Activated CD8-positive, alpha-beta T cell treated with anti-CD3 and anti-CD28 coated beads for 36 hours (primary cell): Measurements from ENCODE around the gene NRXN3. TPM values are rescaled to one million over a fixed set of nuclear protein-coding genes. Genes with fewer than 3 reads are reported as not detected.

ENCODE experiments used
- ATAC-seq: fragments of 200-7000 bp; cut with Tn5 transposase; one replicate; pipeline ENCODE4 v1.10.0; 2021; ENCODE audit warnings: mild to moderate bottlenecking, moderate library complexity
- CTCF ChIA-PET: fragments of 350-600 bp; sonication (Branson Sonifier 250); formaldehyde crosslinking; loops from one replicate; lab custom pipeline; 2021; ENCODE audit warnings: antibody characterized with exemption; lab: Charles Lee
- POLR2A ChIA-PET: fragments of 350-600 bp; sonication (Branson Sonifier 250); formaldehyde crosslinking; loops from one replicate; lab custom pipeline; 2021; ENCODE audit warnings: antibody characterized with exemption; lab: Charles Lee
- DNase-seq: peaks from one replicate; pipeline ENCODE4 v3.0.0-alpha.2; 2020
- H3K27ac Mint-ChIP-seq: one replicate; pipeline ENCODE4 v1.8.0; 2021; ENCODE audit warnings: mild to moderate bottlenecking, mixed read lengths
- H3K27me3 Mint-ChIP-seq: one replicate; pipeline ENCODE4 v1.8.0; 2021; ENCODE audit warnings: mixed read lengths
- H3K36me3 Mint-ChIP-seq: one replicate; pipeline ENCODE4 v1.8.0; 2021; ENCODE audit warnings: low read depth, mixed read lengths
- H3K4me1 Mint-ChIP-seq: one replicate; pipeline ENCODE4 v1.8.0; 2021; ENCODE audit warnings: low read depth, mixed read lengths
- H3K4me3 Mint-ChIP-seq: one replicate; pipeline ENCODE4 v1.8.0; 2021; ENCODE audit warnings: mild to moderate bottlenecking, moderate library complexity, mixed read lengths
- H3K9me3 Mint-ChIP-seq: one replicate; pipeline ENCODE4 v1.8.0; 2021; ENCODE audit warnings: mixed read lengths
- CTCF ChIP-seq: fragments of 200-600 bp; IDR thresholded peaks from one replicate; pipeline ENCODE4 v1.8.0; 2022; ENCODE audit warnings: antibody characterized with exemption, mild to moderate bottlenecking
- intact Hi-C: fragments of 100-400 bp; cut with micrococcal nuclease; formaldehyde crosslinking; loops from one replicate; pipeline ENCODE4 v1.10.0; 2022
- total RNA-seq, 2 experiments: library from RNA; stranded (reverse); gene quantifications; one replicate each; pipeline ENCODE4 v1.2.3, GENCODE V29; 2021

The NRXN3 gene
- total RNA-seq, 2 experiments from 2014 or later, result not detected

- no peaks in the 10 kb centered on the region for H3K36me3 Mint-ChIP-seq
- ChIA-PET POLR2A (no interaction called here), CTCF (no interaction called here)
- H3K4me1 Mint-ChIP-seq, result no peaks in the 10 kb centered on the region
- ATAC-seq (no peak), DNase-seq (no peak)
- H3K27ac Mint-ChIP-seq, result no peak overlapping the region
- no peak overlapping the region for H3K4me3 Mint-ChIP-seq
- intact Hi-C loops, result no loop called here
- peaks cover 5% of the 10 kb centered on the region for H3K27me3 Mint-ChIP-seq
- no peak for TF ChIP-seq CTCF
- no peaks in the 10 kb centered on the region for H3K9me3 Mint-ChIP-seq
Measured at GRCh38 chr14:78917462-78917861, 747.3 kb downstream of the NRXN3 start.

- ChIA-PET CTCF (no interaction called here), POLR2A (no interaction called here)
- Mint-ChIP-seq H3K4me1 (no peaks in the 10 kb centered on the region), H3K36me3 (no peaks in the 10 kb centered on the region), H3K27me3 (no peaks in the 10 kb centered on the region), H3K4me3 (no peak overlapping the region), H3K27ac (no peak overlapping the region), H3K9me3 (no peaks in the 10 kb centered on the region)
- intact Hi-C loops, result no loop called here
- no peak for DNase-seq
- no peak for ATAC-seq
- TF ChIP-seq CTCF, result no peak
Measured at GRCh38 chr14:78921856-78922255, 751.7 kb downstream of the NRXN3 start.

GRCh38 chr14:78927261-78927660, 757.1 kb downstream of the NRXN3 start:
- H3K27me3 Mint-ChIP-seq, result no peaks in the 10 kb centered on the region
- ATAC-seq, result no peak

GRCh38 chr14:78933166-78933565, 763.0 kb downstream of the NRXN3 start:
- no peak overlapping the region for H3K27ac Mint-ChIP-seq
- CTCF ChIA-PET, result interaction anchor here (0.9 to 1.8 kb wide), 6 partner anchors 8 to 1126 kb away, joined by 3 to 8 read pairs (median 3); no protein-coding TSS in a partner anchor
- DNase-seq (no peak), ATAC-seq (no peak)
- H3K27me3 Mint-ChIP-seq, result no peaks in the 10 kb centered on the region
- POLR2A ChIA-PET, result no interaction called here
- no peak overlapping the region for H3K4me3 Mint-ChIP-seq
- H3K4me1 Mint-ChIP-seq, result no peaks in the 10 kb centered on the region
- no peak for TF ChIP-seq CTCF
- peaks cover 2% of the 10 kb centered on the region for H3K9me3 Mint-ChIP-seq
- H3K36me3 Mint-ChIP-seq, result no peaks in the 10 kb centered on the region
- intact Hi-C loops, result no loop called here

More at GRCh38 chr14:78927261-78927660, 757.1 kb downstream of the NRXN3 start:
- H3K9me3 Mint-ChIP-seq, result peaks cover 2% of the 10 kb centered on the region
- ChIA-PET POLR2A (no interaction called here), CTCF (no interaction called here)
- DNase-seq, result no peak
- no peak overlapping the region for H3K27ac Mint-ChIP-seq
- intact Hi-C loops, result no loop called here
- H3K36me3 Mint-ChIP-seq, result no peaks in the 10 kb centered on the region
- H3K4me3 Mint-ChIP-seq, result no peak overlapping the region
- no peak for TF ChIP-seq CTCF
- no peaks in the 10 kb centered on the region for H3K4me1 Mint-ChIP-seq

- ChIA-PET CTCF (interaction anchor here (0.7 to 1.4 kb wide), 5 partner anchors 26 to 1520 kb away, joined by 3 to 8 read pairs (median 3); no protein-coding TSS in a partner anchor), POLR2A (no interaction called here)
- Mint-ChIP-seq H3K9me3 (peaks cover 2% of the 10 kb centered on the region), H3K27me3 (no peaks in the 10 kb centered on the region), H3K36me3 (no peaks in the 10 kb centered on the region), H3K27ac (no peak overlapping the region), H3K4me1 (no peaks in the 10 kb centered on the region), H3K4me3 (no peak overlapping the region)
- TF ChIP-seq CTCF, result peak; percentile 48
- DNase-seq (no peak), ATAC-seq (no peak)
- intact Hi-C loops, result no loop called here
Measured at GRCh38 chr14:78933948-78934524, 763.9 kb downstream of the NRXN3 start.
